GM18505 (cell line): ENCODE results near the gene PDE4D.
"Not testable (repeated sequence)": the region's sequence is repeated elsewhere in the genome, so short reads cannot be mapped to it uniquely, and the experiment has no call there.

Source experiments
- ATAC-seq: cut with Tn5 transposase; IDR thresholded peaks from one replicate; pipeline ENCODE4 v1.9.1; 2021; ENCODE audit not compliant: unreplicated experiment
- POLR2A ChIP-seq: IDR thresholded peaks from 4 replicates; pipeline ENCODE4 v1.6.1; 2011; ENCODE audit warnings: borderline replicate concordance; ENCODE audit not compliant: insufficient read depth, insufficient read length; ENCODE audit errors: extremely low read depth

Gene PDE4D

DNA sequence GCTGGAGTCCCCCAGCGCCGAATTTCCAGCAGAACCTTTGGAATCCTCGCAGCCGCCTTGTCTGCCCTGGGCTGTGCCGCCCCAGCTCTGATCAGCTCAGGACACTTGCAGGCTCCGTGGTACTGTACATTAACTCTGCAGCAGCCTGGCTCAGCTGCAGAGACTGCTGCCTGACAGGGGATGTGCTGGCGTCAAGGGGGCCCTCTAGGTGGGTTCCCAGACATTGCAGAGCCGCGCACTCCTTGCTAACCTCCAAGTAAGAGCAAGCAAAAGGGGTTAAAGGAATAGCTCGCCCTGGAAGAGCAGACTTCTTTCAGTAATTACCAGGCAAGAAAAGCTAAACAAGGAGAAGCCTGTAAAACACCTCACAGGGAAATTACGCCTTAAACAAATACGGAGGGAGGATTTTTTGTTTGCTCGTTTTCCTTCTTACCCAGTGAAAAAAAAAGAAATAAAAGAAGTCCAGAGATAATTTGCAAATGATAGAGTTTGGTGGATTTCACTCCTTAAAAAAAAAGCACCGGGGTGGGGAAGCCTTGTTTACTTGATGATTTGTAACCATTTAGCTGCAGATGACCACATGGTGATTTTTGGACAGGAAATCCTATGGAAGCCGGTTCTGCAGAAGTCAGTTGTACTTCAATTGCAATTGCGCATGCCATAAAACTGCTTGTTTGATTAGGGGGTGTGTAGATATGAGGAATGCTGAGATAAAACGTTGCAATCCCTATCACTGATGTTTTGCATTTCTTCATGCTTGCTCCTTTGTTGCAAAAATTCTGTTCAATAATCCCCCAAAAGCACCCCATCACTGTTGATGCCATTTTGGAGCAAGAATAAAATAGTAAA is 305.8 kb downstream of the PDE4D start:
- no peak for ATAC-seq
- TF ChIP-seq POLR2A: no peak

- no peak for ATAC-seq
- TF ChIP-seq POLR2A: no peak
Observed at GRCh38 chr5:59586841-59587240, 306.7 kb downstream of the PDE4D start.

DNA sequence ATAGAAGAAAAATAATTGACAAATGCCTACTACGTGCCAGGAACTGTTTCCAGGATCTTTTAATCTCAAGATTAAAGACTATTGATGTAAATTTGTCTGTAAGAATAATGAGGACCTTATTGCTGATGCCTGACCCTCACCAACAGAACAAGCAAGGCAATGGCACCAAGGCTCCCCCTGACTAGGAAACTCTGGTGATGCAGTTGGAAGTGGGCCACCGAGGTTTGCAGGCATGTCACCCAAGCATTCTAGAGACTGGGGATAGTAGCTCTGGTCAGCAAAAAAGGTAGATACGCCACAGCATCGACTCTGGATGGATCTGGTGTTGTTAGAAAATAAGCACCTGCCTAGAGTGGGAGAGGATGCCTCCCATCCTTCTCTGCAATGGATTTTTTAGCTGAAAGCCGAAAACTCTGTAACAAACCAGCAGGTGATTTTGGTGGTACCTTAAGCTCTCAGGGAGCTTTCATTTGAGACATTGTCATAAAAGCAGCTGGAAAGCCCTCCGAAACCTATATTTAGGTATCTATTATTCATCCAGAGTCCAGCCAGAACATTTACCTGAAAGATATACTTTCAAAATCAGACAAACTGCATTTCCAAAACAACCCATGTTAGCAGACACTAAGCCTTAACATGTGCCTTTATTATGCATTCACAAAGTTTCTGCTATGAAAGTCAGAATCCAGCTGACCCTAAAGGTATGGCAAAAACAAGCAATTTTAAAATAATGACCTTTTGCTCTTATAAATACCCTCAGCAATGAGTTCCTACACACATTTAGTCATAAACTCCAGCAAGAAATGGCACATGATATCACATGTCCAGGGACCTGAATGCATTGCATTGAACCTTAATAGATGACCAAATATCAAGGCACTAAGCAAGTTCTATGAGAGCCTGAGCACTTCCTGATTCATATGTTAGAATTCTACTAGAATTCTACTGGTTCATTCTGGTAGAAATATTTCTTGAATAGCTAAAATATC is 308.4 kb downstream of the PDE4D start:
- no peak for ATAC-seq
- TF ChIP-seq POLR2A: no peak

DNA sequence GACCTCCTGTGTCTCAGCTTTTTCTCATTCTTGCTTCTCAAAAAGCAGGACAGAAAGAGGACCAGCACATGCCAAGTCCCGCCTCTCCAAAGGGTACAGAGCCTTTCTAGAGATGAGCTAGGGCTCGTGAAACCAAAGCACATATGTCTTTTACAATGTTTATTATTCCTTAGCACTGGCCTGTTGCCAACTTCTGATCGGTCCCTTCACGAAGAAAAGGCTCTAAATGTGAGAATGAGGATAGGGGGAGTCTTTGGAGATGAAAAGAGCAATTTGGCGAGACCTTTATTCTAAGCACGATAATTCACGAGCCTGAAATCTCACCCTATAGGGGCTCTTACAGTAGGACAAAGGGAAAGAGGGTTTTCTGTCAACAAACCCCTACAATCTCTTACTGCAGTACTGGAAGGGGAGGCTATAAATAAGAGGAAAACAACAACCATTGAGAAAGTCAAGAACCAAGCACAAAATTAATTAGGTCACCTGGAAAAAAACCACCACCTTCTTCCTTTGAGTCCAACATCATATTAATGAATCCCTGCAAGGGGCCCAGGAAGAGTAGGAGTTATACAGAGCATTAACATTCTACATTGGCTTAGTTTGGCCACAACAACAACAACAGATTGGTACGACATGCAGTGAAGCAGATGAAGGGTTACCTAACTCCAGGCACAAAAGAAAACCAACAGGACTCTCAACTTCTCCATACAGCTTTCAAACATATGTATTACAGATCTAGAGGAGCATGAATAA is 309.5 kb downstream of the PDE4D start:
- no peak for TF ChIP-seq POLR2A
- no peak for ATAC-seq

GRCh38 chr5:59583151-59583809 is 310.2 kb downstream of the PDE4D start:
- no peak for TF ChIP-seq POLR2A
- ATAC-seq: no peak

DNA sequence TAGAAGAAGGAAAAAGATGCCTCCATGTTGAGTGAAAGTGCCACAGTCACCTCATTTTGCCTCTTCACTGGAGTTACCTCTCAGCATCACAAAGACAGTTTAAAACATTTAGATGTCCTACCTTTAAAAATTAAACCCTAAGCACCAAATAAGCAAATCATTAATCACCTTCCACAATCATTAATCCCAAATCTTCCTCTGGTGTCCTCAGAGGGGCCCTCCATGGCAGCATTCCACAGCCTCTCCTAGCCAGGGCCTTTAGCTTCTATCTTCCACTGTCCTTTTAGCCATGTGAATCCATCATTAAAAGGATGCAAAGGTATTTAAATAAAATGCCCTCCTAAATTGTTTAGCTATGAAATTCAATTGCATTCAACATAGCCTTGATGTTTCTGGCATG is 310.8 kb downstream of the PDE4D start:
- TF ChIP-seq POLR2A: no peak
- ATAC-seq: no peak

DNA sequence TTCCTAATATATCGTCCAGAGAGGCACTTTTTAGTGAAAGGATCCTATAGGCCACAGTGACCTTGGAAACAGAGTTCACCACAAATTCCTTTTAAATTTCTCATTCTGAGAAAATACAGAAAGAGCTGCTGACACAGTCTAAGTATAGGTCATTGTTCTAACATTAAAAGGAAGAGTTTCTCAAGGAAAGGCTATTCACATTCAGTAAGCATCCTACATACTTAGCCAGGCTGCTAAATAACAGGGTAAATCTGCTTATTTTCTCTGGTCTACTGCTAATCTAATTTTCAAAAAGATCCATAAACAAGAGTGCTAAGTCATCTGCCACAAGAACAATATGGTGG is 313.7 kb downstream of the PDE4D start:
- no peak for TF ChIP-seq POLR2A
- no peak for ATAC-seq

DNA sequence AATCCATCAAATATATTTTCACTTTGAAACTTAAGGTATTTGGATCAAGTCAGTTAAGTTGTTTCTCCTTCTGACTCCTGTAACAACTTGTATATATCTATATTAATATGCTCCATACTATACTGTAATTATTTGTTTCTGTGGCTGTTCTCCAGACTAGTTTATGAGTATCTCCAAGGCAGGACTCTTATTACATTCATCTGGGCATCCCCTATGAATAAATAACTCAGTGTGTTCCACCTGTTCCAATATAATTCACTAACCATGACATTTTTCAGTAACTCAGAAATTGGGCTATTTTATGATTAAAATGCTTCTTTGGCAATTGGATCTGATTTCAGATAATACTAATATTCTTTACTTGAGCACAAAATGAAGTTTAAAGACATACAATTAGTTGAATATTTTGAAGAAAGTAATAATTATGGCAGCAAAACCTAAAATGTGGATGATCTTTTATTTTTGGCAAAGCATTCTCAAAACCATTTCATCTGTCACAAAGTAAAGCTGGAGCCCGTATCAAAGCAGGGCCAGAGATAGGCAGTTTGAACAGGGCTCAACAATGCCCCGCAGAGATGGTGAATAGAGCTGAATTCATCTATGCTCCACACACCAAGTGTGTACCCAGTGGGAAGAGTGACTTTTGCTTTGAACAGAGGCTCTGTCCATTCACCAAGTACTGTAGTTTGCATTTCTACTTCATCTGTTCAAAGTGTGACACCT is 314.3 kb downstream of the PDE4D start:
- TF ChIP-seq POLR2A: no peak
- ATAC-seq: no peak

DNA sequence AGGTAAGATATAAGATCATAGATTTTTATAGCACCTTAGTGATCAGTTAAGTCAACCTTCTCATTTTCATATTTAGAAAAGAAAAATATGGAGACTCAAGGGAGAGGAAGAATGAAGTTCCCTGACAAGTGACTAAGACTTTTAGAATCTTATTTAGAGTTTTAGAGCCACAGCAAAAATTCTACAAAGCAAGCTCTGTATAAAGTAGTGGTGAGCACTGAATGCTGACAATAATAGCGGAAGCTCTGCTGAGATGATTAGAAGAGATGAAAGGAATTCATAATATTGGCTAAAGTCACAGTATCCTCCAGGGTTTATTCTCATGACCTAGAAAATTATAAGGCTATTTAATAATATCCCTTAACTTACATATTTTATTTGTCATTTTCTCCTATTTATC is 316.0 kb downstream of the PDE4D start:
- no peak for ATAC-seq
- TF ChIP-seq POLR2A: no peak

DNA sequence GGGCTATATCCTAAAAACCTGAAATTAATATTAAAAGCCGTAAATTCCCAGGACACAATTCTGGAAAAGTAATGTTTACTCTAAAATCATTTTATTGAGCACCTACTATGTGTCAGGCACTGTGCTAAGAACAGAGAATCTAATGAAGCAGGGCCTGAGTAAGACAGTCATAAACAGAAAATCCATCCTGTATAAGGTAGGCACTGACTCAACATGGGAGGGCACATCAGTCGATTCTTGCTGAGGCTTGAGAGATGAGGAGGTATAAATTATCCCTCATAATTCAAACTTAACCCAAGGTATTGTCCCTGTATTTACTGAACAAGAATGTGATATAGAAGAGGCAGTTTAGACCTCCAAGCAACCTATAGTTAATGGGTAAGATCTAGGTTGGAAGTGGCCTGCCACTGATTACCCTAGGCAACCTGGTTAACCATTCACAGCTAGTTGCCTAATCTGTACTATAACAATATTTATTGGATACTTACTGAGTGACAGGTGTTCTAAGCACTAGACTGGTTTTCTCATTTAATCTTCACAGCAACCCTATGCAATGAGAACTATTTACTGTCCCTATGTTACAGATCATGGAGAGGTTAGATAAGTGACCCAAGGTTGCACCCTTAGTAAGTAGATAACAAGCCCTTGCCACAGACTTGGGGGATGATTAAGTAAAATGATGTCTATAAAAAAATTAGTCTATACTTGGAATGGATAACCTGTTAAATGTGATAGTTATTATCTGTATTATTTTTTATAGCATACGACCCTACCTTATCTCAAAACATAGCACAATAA is 317.7 kb downstream of the PDE4D start:
- no peak for TF ChIP-seq POLR2A
- no peak for ATAC-seq

GRCh38 chr5:59573509-59573908 is 320.0 kb downstream of the PDE4D start:
- ATAC-seq: not testable (repeated sequence)

DNA sequence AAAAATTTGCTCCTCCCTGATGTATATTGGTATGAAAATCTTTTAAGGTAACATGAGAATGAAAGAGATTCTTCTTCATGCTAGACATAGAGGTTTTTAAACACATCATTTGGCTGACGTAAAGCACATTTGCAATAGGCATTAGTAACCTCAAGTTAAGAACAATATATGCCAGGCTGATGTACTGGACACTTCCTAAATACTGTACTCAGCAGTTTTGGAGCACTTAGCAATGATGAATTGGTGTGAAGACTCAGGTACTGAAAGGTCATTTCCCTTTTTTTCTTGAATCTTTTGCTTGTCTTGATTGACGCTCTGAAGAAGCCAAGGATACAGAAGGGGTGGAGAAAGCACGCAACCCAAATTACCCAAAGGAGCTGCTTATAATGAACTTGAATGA is 322.5 kb downstream of the PDE4D start:
- no peak for ATAC-seq
- no peak for TF ChIP-seq POLR2A
